ENCODE measurements around the gene SCGB1C2. TPM values are rescaled to one million over a fixed set of nuclear protein-coding genes. Genes with fewer than 3 reads are reported as not detected.

SCGB1C2 gene
- total RNA-seq, 1 experiment from 2014 or later, result not detected

- no peaks in the 10 kb centered on the region for H3K79me2 ChIP-seq (ENCODE audit: insufficient read depth, low read length)
- H4K20me1 ChIP-seq (ENCODE audit: control insufficient read depth, insufficient read depth, insufficient read length), result no peaks in the 10 kb centered on the region
- no peak overlapping the region for H2BK15ac ChIP-seq (ENCODE audit: low read depth, low read length)
- no peak overlapping the region for H3K4ac ChIP-seq (ENCODE audit: low read depth, low read length)
- no CpG with 5 or more reads among the region's 7 CpGs for WGBS (ENCODE audit: extremely low coverage, insufficient read length, low lambda C conversion rate)
- H3T11ph ChIP-seq (ENCODE audit: low read length), result no peak overlapping the region
- H2BK12ac ChIP-seq (ENCODE audit: insufficient read length, low read depth, low read length), result no peak overlapping the region
- no peaks in the 10 kb centered on the region for H3K9me3 Mint-ChIP-seq
- no peak overlapping the region for H2AFZ ChIP-seq (ENCODE audit: low read length)
- H3K18ac ChIP-seq (ENCODE audit: insufficient read length, low read depth, low read length), result no peak overlapping the region
- H3K4me3 Mint-ChIP-seq, result no peak overlapping the region
- H2BK5ac ChIP-seq (ENCODE audit: insufficient read length, low read length), result no peak overlapping the region
- DNase-seq, result no peak
- H4K91ac ChIP-seq (ENCODE audit: insufficient read length, low read depth, low read length), result no peak overlapping the region
- H4K8ac ChIP-seq (replicated peaks; ENCODE audit: insufficient read length, low read depth, low read length), result no peak overlapping the region
- no peaks in the 10 kb centered on the region for H3K9me3 ChIP-seq (ENCODE audit: control insufficient read depth, low read depth, low read length)
- H3K27me3 ChIP-seq (ENCODE audit: insufficient read depth, low read length), result no peaks in the 10 kb centered on the region
- no peak overlapping the region for H2AK5ac ChIP-seq (ENCODE audit: insufficient read length, low read length)
- H3K4me2 ChIP-seq (ENCODE audit: insufficient read depth, insufficient read length, low read length), result no peak overlapping the region
- peaks cover 2% of the 10 kb centered on the region for H3K27me3 Mint-ChIP-seq (ENCODE audit: low read depth)
- no peak overlapping the region for H3K23ac ChIP-seq (ENCODE audit: insufficient read length, low read depth, low read length)
- H4K5ac ChIP-seq (ENCODE audit: insufficient read length, low read depth, low read length), result no peak overlapping the region
- no peak overlapping the region for H3K27ac ChIP-seq (ENCODE audit: insufficient read length, low read depth, low read length)
- H3K4me1 ChIP-seq (ENCODE audit: insufficient read depth, low read length), result no peaks in the 10 kb centered on the region
- no peak overlapping the region for H2BK20ac ChIP-seq (ENCODE audit: low read depth, low read length, poor library complexity, severe bottlenecking)
- no peak overlapping the region for H2BK120ac ChIP-seq (ENCODE audit: low read depth, low read length, poor library complexity, severe bottlenecking)
- H3K9ac ChIP-seq (ENCODE audit: extremely low read depth, insufficient read length, low read length), result no peak overlapping the region
- peak; percentile 44 for TF ChIP-seq CTCF (conservative IDR thresholded peaks at IDR 0.05)
- H3K27ac Mint-ChIP-seq, result no peak overlapping the region
- no peak overlapping the region for H3K14ac ChIP-seq (ENCODE audit: insufficient read depth, low read length)
- H3K56ac ChIP-seq (ENCODE audit: insufficient read length, low read depth, low read length), result no peak overlapping the region
- no peaks in the 10 kb centered on the region for H3K79me1 ChIP-seq (ENCODE audit: insufficient read depth, low read depth, low read length, poor library complexity, severe bottlenecking)
- H3K4me1 Mint-ChIP-seq, result no peaks in the 10 kb centered on the region
- H3K36me3 Mint-ChIP-seq (ENCODE audit: insufficient read depth in 1 of 3, low read depth in 3 of 3), result no peaks in the 10 kb centered on the region
- no peaks in the 10 kb centered on the region for H3K23me2 ChIP-seq (ENCODE audit: insufficient read length, low read depth, low read length, poor library complexity, severe bottlenecking)
Observed at GRCh38 chr17:149231-149630, 11.9 kb downstream of the SCGB1C2 start.
